Measurements from ENCODE around the gene ATP10B.

The ATP10B gene

GRCh38 chr5:160628619-160628968 is 223.4 kb downstream of the ATP10B start:
- no peak for DNase-seq

DNA sequence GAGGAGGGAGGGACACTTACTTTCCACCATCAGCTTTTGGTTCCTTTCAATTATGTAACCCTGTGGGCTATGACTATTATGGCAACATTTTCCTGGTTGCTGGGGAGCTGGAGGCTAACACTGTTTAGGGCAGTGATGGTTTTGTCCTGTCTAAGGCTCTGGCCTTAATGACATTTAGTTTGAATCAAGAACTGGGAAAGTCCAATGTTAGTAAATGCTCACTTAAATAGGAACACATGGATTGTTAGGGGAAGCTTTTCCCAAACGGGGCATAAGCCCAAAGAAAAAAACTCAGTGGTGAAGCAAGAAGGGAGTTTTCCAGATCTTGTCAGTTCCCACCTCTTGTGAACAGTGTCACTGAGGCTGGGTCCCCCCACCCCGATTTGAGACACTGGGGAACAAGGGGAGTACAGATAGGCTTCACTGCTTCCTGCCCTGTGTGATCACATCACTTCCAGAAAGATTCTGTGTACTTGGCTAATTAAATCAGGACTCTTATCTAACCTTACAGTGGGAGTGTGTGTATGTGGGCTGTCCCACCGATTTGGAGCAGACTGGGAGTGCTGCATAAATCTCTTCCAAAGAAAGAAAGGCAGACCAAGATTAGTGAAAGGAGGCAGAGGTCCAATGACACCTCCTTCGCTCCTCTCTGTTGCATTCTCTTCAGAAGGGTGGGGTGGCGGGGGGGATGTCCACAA is 223.9 kb downstream of the ATP10B start:
- DNase-seq = peak; percentile 7

DNA sequence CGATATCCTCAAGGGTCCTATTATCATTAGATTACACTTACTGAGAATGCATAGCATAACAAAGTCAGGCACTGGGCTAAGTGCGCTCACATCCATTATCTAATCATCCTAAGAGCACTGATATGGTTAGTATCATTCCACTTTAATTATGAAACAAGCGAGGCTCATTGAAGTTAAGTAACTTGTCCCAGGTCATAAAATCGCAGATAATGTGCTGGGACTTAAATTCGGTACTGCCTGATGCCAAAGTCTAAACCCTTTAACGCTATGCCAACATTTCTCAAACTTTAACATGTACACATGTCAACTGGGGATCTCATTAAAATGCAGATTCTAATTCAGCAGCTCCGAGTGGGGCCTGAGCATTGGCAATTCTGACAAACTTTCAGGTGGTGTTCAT is 225.7 kb downstream of the ATP10B start:
- no peak for DNase-seq

DNA sequence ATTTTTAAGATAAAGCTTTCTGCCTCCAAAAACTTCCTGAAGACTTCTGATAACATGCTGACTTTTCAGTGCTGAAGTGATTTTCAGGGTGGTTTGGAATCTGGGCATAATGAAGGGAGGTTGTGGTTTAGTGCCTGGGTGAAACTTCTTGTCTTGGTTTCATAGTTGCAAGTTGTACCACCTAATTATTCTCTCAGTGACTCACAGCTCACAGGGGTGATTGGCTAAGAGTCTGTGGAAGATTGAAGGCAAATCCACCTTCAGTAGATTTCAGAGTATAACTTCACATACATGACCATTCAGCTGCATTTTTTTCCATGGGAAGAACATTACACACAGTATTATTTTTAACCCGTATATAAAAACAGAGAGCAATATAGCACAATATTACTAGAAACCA is 230.5 kb downstream of the ATP10B start:
- DNase-seq = peak; percentile 7

DNA sequence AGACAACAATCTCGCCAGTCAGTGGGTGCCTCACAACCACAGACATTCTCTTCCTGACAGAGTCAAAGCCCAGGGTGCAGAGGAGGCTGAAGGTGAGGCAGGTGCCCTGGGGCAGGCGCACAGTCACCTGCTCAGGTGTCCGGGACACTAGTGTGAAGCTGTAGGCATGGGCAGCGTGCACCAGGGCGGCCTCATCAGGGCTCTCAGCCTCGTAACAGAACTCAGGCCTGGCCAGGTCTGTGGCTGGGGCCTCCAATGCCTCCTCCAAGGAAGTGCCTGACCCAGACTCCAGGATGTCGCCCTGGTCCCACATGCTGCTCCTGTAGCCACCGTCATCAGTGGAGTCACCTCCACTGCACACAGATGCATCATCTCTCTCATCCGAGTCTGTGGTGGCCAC is 231.6 kb downstream of the ATP10B start:
- no peak for DNase-seq

DNA sequence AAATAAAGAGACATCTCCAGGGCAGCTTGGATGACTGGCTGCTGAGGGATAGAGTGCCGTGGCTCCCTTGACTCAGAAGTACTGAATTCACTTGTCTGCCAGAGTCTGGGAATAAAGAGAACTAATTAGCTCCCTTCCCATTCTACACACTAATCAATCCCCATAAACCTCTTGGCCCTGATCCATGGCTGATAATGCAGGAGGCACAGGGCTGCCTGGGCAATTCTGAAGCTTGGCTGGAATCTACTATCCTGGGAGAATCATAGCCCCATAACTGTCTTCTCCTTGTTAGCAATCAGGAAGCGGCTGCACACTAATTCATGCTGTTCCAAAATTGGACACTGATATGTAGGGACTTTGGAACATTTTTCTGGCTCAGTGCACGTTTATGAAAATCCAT is 232.6 kb downstream of the ATP10B start:
- no peak for DNase-seq

GRCh38 chr5:160618286-160618685 is 233.7 kb downstream of the ATP10B start:
- DNase-seq = peak; percentile 66

DNA sequence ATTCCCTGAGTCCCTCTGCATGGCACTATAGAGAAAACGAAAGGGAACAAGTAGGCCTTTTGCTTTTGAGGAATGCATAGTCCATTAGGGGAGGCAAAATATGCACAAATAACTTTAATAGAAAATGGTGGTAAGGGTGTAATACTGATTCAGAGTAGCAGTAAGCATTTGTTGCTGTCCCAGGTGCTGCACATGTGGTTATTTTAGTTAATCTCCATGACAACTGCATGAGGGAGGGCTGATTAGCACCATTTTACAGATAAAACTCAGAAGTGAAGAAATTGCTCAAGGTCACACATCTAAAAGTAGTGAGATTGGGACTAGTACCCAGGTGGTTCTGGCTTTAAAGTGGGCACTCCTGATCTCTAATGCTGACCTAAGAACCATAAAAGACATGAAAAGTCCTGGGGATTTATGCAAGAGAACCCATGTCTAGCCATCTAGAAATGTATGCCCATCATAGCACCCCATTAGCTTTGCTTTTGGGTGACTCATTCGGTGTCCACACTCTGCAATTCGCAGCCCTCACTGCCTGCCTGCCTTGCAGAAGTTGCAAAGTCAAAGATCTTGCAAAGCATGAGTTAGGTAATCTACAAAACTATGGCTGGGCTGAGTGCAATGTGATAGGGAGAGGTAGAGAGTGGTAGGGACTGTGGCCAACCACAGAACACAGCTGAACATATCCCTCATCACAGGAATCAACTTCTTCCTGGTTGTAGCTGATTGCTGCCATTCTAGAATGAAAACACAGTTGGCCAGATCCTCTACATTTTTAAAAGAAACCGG is 235.1 kb downstream of the ATP10B start:
- DNase-seq = peak; percentile 83

- no peak for DNase-seq
Observed at GRCh38 chr5:160614136-160614535, 237.9 kb downstream of the ATP10B start.

DNA sequence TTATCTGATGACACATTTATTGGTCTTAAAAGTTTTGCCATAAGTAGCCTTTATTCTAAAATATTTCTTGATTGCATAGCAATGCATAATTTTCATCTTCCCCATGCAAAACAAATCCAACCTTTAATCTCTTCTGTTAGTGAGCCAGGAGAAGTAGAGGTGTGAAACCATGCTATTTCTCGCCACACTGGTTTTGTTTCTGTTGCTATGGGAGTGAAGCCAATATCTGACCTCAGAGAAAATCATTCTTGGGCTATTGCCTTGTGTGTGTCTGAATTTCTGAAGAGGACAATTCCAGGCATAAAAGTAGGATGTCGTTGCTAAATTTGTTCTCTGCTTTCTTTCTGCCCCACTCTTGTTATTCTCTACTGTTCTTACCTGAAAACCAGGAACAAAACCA is 246.7 kb downstream of the ATP10B start:
- no peak for DNase-seq

DNA sequence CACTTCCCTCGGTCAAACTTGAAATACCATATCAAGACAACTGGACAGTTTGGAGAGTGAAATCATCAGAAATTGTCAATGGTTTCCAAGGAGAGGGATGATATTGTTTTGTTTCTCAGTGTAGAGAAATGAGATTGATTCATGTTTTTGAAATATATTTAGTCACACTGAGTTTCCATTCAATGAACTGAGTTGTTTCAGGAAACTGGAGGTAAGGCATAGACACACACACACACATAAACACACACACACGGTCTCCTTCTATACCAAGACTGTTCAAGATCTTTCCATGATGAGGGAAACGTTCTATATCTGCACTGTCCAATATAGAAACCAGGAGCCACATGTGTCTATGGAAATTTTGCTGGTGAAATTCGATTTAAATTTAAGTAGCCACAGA is 247.5 kb downstream of the ATP10B start:
- no peak for DNase-seq

GRCh38 chr5:160602744-160603143 is 249.3 kb downstream of the ATP10B start:
- no peak for DNase-seq

DNA sequence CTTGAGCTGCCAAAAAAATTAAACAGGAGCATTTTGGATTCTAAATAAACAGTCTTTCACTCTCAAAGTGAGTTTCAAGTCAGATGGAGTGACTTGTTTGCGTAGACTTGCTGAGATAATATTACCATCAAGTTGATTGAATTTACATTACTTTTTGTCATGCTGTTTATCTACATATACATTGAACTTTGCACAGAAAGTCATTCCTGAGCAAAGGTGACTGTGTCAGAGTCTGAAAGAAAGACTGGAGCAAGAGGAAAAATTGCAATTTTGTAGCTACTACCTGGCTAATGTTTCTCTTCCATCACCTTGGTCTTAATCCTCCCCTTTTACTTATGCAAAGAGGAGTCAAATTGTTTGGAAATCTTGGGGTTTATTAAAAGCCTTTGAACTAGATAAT is 251.0 kb downstream of the ATP10B start:
- no peak for DNase-seq

DNA sequence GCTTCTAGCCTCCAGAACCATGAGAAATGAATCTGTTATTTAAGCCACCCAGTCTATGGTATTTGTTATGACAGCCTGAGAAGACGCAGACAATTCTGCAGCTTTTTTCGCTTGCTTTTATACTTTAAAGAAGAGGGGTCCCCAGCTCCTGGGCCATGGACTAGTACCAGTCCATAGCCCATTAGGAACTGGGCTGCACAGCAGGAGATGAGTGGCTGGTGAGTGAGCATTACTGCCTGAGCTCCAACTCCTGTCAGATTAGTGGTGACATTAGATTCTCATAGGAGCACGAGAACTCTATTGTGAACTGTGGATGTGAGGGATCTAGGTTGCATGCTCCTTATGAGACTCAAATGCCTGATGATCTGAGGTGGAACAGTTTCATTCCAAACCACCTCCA is 278.7 kb downstream of the ATP10B start:
- DNase-seq = no peak

DNA sequence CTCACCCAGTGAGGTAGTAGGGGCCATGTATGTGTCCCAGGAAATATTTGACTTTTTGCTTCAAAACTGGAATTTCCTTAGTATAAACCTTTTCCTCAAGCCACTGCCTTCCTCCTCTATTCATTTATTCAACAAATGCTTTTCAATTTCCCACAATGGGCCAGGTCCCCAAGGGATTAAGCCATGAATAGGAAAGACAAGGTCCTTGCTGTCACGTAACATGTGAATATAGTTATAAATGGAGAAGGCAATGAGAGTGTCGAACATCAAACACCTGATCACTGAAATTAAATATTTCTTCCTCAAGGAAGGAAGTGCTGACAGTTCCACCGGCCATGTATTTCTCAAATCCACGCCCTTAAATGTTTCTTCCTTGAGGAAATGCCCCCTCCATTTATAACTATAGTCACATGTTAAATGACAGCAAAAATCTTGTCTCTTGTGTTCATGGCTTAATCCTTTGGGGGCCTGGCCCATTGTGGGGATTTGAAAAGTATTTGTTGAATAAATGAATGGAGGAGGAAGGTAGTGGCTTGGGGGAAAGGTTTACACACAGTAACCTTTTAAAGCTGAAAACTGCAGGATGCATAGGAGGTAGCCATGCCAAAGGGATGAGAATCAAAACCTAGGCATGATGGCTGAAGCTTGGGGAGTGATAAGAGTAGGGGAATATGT is 284.8 kb downstream of the ATP10B start:
- DNase-seq = no peak

DNA sequence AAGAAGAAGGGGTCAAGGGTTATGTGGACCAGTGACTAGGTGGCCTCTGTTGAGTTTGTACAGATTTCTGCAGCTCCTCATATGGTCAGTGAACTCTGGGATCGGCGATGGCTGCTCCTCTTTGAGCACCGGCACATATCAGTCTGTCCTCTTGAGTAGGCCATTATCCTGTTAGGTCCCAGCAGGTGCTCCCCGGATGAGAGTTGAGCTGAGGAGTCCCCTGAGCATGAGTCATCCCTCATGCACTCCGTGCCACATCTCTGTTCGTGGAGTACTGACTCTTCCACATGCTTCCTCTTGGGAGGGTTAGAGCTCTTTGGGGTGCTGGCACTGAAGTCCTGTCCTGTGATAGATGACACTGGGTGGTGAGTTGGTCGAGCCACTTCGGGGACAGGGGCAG is 286.6 kb downstream of the ATP10B start:
- no peak for DNase-seq

DNA sequence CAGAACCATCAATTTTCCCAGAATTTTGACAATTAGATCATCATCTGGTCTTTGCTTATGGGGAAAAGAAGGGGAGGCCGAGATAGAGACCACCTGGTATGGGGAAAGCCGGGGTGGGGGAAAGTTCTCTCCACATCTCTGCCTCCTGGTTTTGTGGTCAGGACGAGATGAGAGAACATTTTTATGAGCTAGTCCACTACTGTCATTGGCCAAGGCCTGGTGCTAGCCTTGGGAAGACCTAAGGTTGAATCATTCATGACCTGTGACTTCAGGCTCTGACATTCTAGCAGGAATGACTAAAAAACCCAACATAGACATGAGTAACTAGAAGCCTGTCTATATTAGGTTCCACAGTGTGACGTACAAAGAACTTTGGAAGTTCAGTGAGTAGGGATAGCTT is 295.2 kb downstream of the ATP10B start:
- DNase-seq = no peak

DNA sequence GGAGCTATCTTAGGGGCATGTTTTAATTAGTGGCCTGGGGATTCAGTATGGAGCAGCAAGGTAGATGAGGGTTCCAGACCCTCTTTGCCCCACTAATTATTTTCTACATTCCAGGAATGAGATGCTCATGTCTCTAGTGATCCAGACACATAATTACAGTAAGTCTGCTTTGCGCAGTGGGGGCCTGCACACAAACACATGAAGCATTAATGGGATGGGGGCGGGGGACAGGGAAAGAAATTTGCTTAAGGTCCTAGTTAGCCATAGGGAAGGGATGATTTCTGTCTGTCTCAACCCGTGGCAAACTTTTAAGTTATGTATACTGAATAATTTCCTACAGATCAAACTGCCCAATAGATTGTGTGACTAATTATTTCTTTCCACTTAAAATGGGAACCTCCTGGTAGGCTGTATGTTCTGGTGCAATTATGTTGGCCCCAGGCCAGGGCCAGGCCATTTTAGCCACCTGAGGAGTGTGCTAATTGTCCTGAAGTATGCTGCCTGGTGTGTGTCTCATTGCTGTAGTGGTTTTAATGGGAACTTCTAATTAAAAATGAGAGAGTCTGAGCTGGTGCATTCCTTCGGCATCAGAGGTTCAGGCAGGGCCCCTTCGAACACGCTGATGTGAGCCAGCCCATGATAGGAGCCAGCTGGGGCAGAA is 295.9 kb downstream of the ATP10B start:
- peak; percentile 4 for DNase-seq

- no peak for DNase-seq
Observed at GRCh38 chr5:160555581-160555970, 296.4 kb downstream of the ATP10B start.

GRCh38 chr5:160550075-160550474 is 301.9 kb downstream of the ATP10B start:
- no peak for DNase-seq

DNA sequence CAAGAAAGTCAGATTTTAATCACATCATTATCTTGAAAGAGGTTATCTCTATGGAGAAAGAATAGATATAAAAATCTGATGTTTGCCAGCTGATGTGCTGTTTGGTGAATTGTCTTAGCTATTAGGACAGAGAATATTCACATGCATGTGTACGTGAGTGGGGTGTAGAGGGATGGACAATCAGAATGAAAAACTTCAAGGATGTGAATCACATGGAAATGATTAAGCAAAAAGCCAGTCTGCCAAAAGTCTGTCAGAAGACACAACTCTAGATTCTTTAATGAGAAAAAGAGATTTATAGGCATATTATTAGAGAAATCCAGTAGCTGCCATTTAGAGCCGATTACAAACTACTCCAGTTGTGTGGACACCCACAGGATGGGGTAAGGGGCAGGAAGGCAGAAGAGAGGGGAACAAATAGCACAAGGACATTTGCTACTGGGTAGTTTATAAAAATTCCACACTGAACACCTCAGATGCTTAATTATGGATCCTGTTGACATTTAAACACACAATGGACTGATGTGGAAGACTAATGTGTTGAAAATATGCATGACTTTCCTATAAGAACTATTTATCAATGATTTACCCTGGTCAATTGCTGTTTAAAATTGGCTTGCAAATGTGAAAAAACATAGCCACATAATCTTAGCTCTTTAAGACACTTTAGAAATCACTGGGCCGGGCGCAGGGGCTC is 302.9 kb downstream of the ATP10B start:
- no peak for DNase-seq

GRCh38 chr5:160547872-160548271 is 304.1 kb downstream of the ATP10B start:
- no peak for DNase-seq

DNA sequence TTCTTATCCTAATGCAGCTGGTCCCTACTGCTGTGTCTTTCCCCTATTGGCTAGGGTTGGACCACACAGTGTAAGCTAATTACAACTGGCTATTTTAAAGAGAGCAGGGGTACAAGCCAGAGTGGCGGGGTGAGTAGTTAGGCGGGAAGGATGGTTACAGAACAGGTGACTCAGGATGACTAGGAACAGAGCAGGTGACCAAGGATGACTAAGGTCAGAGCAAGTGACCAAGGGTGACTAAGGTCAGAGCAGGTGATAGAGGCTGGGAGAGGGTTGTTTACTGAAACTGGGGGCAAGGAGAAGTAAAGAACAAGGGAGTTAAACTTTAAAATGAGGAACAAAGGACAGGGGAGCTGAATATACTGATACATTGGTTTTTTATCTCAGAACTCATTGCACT is 304.9 kb downstream of the ATP10B start:
- DNase-seq = no peak
